ENCODE measurements around the gene CREG2. TPM values are rescaled to one million over a fixed set of nuclear protein-coding genes. Genes with fewer than 3 reads are reported as not detected.

Gene CREG2
- total RNA-seq, 4 donors from 2014 or later: under 0.01 to 0.16 TPM; not detected in 2

GRCh38 chr2:101410114-101410513 is 22.8 kb upstream of the CREG2 start:
- Histone ChIP-seq H3K4me1 (no peaks in the 10 kb centered on the region), H3K27me3 (no peaks in the 10 kb centered on the region), H3K36me3 (no peaks in the 10 kb centered on the region), H3K9me3 (no peaks in the 10 kb centered on the region), H3K4me3 (no peak overlapping the region), H3K27ac (no peak overlapping the region)
- intact Hi-C loops (cut with DNase I; ENCODE audit: low total_unique reads) (no loop called here), in situ Hi-C loops (cut with MboI; ENCODE audit: low pct_ligation_motif_present in 1 of 4, low pct_unique_long_range_greater_than_20kb in 1 of 4, low sequenced_read_pairs in 3 of 4) (loop anchor here in 3 of 4 donors (10.0 to 25.0 kb wide), 3 partner anchors 415 to 427 kb away; no protein-coding TSS in a partner anchor)
- TF ChIP-seq POLR2AphosphoS5 (IDR thresholded peaks at IDR 0.05) (no peak), EP300 (IDR thresholded peaks at IDR 0.05; ENCODE audit: low read depth) (no peak), POLR2A (IDR thresholded peaks at IDR 0.05) (no peak)
- TF ChIP-seq, protein P1, sequence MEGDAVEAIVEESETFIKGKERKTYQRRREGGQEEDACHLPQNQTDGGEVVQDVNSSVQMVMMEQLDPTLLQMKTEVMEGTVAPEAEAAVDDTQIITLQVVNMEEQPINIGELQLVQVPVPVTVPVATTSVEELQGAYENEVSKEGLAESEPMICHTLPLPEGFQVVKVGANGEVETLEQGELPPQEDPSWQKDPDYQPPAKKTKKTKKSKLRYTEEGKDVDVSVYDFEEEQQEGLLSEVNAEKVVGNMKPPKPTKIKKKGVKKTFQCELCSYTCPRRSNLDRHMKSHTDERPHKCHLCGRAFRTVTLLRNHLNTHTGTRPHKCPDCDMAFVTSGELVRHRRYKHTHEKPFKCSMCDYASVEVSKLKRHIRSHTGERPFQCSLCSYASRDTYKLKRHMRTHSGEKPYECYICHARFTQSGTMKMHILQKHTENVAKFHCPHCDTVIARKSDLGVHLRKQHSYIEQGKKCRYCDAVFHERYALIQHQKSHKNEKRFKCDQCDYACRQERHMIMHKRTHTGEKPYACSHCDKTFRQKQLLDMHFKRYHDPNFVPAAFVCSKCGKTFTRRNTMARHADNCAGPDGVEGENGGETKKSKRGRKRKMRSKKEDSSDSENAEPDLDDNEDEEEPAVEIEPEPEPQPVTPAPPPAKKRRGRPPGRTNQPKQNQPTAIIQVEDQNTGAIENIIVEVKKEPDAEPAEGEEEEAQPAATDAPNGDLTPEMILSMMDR (IDR thresholded peaks at IDR 0.05): no peak
- DNase-seq: no peak
- 81 to 100% methylated on average over 2 to 5 of the region's 5 CpGs for WGBS, 2 donors (ENCODE audit: low coverage in 1 of 2)

GRCh38 chr2:101409699-101410098 is 22.4 kb upstream of the CREG2 start:
- DNase-seq: no peak
- TF ChIP-seq EP300 (IDR thresholded peaks at IDR 0.05; ENCODE audit: low read depth) (no peak), POLR2A (IDR thresholded peaks at IDR 0.05) (no peak), POLR2AphosphoS5 (IDR thresholded peaks at IDR 0.05) (no peak)
- TF ChIP-seq, protein P1 (IDR thresholded peaks at IDR 0.05): no peak
- Histone ChIP-seq H3K9me3 (no peaks in the 10 kb centered on the region), H3K4me3 (no peak overlapping the region), H3K4me1 (no peaks in the 10 kb centered on the region), H3K27ac (no peak overlapping the region), H3K27me3 (no peaks in the 10 kb centered on the region), H3K36me3 (no peaks in the 10 kb centered on the region)
- WGBS, 2 donors (ENCODE audit: low coverage in 1 of 2): 81% methylated on average over 5 of the region's 5 CpGs; no CpG with 5 or more reads in 1 of the 2 donors
- in situ Hi-C loops (cut with MboI; ENCODE audit: low pct_ligation_motif_present in 1 of 4, low pct_unique_long_range_greater_than_20kb in 1 of 4, low sequenced_read_pairs in 3 of 4): loop anchor here in 3 of 4 donors (10.0 to 25.0 kb wide), 3 partner anchors 415 to 428 kb away; no protein-coding TSS in a partner anchor
- intact Hi-C loops (cut with DNase I; ENCODE audit: low total_unique reads): no loop called here

DNA sequence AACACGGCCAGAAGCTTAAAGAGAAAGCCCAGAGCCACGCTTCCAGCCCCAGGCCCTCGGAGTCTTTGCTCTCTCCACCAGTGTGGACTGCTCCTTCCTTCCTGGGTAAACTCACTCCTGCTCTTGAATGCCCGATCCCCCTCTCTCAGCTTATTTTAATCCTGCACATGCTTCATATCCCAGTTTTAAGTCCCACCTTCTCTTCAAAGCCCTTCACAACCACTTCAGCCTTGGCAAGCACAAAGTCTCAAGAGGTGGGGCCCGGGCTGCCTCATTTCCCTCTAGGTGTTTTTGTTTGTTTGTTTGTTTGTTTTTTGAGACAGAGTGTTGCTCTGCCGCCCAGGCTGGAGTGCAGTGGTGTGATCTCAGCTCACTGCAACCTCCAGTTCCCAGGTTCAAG is 21.6 kb upstream of the CREG2 start:
- in situ Hi-C loops (cut with MboI; ENCODE audit: low pct_ligation_motif_present in 1 of 4, low pct_unique_long_range_greater_than_20kb in 1 of 4, low sequenced_read_pairs in 3 of 4): loop anchor here in 1 of 4 donors (25.0 kb wide), 1 partner anchor 428 kb away; no protein-coding TSS in a partner anchor
- WGBS, 2 donors (ENCODE audit: low coverage in 1 of 2): 67 to 69% methylated on average over 5 to 6 of the region's 6 CpGs
- no peaks in the 10 kb centered on the region for H3K36me3 ChIP-seq
- intact Hi-C loops (cut with DNase I; ENCODE audit: low total_unique reads): no loop called here
- no peak for DNase-seq
- no peak overlapping the region for H3K27ac ChIP-seq
- no peaks in the 10 kb centered on the region for H3K9me3 ChIP-seq
- H3K27me3 ChIP-seq: no peaks in the 10 kb centered on the region
- TF ChIP-seq POLR2AphosphoS5 (IDR thresholded peaks at IDR 0.05) (no peak), EP300 (IDR thresholded peaks at IDR 0.05; ENCODE audit: low read depth) (no peak), POLR2A (IDR thresholded peaks at IDR 0.05) (no peak)
- TF ChIP-seq, protein P1 (IDR thresholded peaks at IDR 0.05): no peak
- H3K4me3 ChIP-seq: no peak overlapping the region
- H3K4me1 ChIP-seq: no peaks in the 10 kb centered on the region

- in situ Hi-C loops (cut with MboI; ENCODE audit: low pct_ligation_motif_present in 1 of 4, low pct_unique_long_range_greater_than_20kb in 1 of 4, low sequenced_read_pairs in 3 of 4): loop anchor here in 1 of 4 donors (25.0 kb wide), 1 partner anchor 432 kb away; no protein-coding TSS in a partner anchor
Measured at GRCh38 chr2:101405351-101405899, 18.1 kb upstream of the CREG2 start.

More at GRCh38 chr2:101405351-101405899, 18.1 kb upstream of the CREG2 start:
- no peak overlapping the region for H3K27ac ChIP-seq
- no peaks in the 10 kb centered on the region for H3K27me3 ChIP-seq
- intact Hi-C loops (cut with DNase I; ENCODE audit: low total_unique reads): no loop called here
- no peaks in the 10 kb centered on the region for H3K4me1 ChIP-seq
- 52 to 64% methylated on average over 7 of the region's 7 CpGs for WGBS, 2 donors (ENCODE audit: low coverage in 1 of 2)
- DNase-seq: no peak
- no peaks in the 10 kb centered on the region for H3K9me3 ChIP-seq
- no peak overlapping the region for H3K4me3 ChIP-seq
- no peaks in the 10 kb centered on the region for H3K36me3 ChIP-seq
- TF ChIP-seq, protein P1 (IDR thresholded peaks at IDR 0.05): no peak
- no peak for TF ChIP-seq POLR2AphosphoS5 (IDR thresholded peaks at IDR 0.05)
- TF ChIP-seq POLR2A (IDR thresholded peaks at IDR 0.05): no peak
- TF ChIP-seq EP300 (IDR thresholded peaks at IDR 0.05; ENCODE audit: low read depth): no peak

Measured in transverse colon (tissue), 4 donors.